IPS-15b (cell line): ENCODE data around the gene SH3PXD2B.
"Not testable (repeated sequence)": the region's sequence is repeated elsewhere in the genome, so short reads cannot be mapped to it uniquely, and the experiment has no call there.

Experiments
- H3K27me3 ChIP-seq: one replicate; pipeline ENCODE4 v1.6.1; 2013; ENCODE audit warnings: low read length; ENCODE audit not compliant: control insufficient read depth, insufficient read depth
- H3K36me3 ChIP-seq: one replicate; pipeline ENCODE4 v1.6.1; 2013; ENCODE audit warnings: low read length; ENCODE audit not compliant: control insufficient read depth, insufficient read depth
- H3K4me1 ChIP-seq: one replicate; pipeline ENCODE4 v1.6.1; 2013; ENCODE audit warnings: mild to moderate bottlenecking, low read length; ENCODE audit not compliant: control insufficient read depth, insufficient read depth
- H3K4me3 ChIP-seq: one replicate; pipeline ENCODE4 v1.5.1; 2013; ENCODE audit warnings: low read depth, low read length
- H3K9ac ChIP-seq: one replicate; pipeline ENCODE4 v1.6.1; 2013; ENCODE audit warnings: low read depth, mild to moderate bottlenecking, low read length
- H3K9me3 ChIP-seq: one replicate; pipeline ENCODE4 v1.6.1; 2013; ENCODE audit warnings: mild to moderate bottlenecking, low read length; ENCODE audit not compliant: control insufficient read depth, insufficient read depth

Gene SH3PXD2B

DNA sequence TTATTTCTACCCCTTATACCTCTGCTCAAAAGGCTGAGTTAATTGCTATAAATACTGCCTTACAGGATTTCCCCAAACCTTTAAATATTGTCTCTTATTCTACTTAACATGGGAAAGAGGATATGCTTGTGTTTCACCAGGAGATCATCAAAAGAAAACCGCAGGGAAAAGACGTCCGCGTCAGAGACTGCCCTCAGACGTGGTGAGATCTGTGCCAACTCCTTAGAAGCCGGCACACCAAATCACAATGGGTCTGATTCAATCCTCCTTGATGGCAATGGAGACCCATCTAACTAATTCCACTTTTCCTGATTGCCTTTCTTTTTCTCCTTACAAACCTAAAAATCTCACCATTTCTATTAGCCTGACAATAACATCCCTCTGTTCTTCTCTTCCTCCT, 55.0 kb downstream of the SH3PXD2B start:
- Histone ChIP-seq H3K4me1 (peaks cover 16% of the 10 kb centered on the region), H3K4me3 (no peak overlapping the region), H3K9me3 (no peaks in the 10 kb centered on the region), H3K27me3 (no peaks in the 10 kb centered on the region), H3K36me3 (peaks cover 13% of the 10 kb centered on the region), H3K9ac (no peak overlapping the region)

DNA sequence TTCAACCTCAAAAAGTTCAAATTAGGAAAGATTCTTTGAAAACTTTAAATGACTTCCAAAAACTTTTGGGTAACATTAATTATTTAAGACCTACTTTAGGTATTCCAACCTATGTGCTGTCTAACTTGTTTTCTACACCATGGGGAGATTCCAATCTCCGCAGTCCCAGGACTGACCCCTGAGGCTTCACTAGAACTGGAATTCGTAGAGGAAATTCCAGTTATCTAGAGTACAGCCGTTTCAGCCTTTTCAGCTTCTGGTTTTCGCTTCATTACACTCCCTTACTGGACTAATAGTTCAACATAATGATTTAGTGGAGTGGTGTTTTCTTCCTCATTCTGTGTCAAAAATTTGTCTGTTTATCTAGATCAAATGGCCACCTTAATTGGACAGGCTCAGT, 55.7 kb downstream of the SH3PXD2B start:
- H3K27me3 ChIP-seq, H3K4me3 ChIP-seq, H3K9ac ChIP-seq, H3K9me3 ChIP-seq: not testable (repeated sequence)
- Histone ChIP-seq H3K36me3 (peaks cover 18% of the 10 kb centered on the region), H3K4me1 (peaks cover 14% of the 10 kb centered on the region)

GRCh38 chr5:172396994-172397393, 57.3 kb downstream of the SH3PXD2B start:
- H3K4me3 ChIP-seq, H3K9me3 ChIP-seq, H3K4me1 ChIP-seq, H3K9ac ChIP-seq, H3K27me3 ChIP-seq: not testable (repeated sequence)
- peaks cover 17% of the 10 kb centered on the region for H3K36me3 ChIP-seq

DNA sequence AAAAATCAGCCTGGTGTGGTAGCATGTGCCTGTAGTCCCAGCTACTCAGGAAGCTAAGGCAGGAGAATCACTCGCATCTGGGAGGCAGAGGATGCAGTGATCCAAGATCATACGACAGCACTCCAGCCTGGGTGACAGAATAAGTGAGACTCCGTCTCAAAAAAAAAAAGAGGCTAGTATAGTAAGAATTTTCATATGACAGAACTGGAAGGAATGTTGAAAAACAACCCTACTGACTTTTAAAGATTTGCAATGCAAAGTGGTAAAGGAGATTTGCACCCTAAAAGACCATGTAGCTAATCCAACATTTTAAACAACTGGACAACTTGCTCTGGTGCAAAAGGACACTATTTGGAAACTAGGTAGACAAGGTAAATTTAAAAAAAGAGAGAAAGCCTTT, 58.1 kb downstream of the SH3PXD2B start:
- Histone ChIP-seq H3K36me3 (peaks cover 17% of the 10 kb centered on the region), H3K4me3 (no peak overlapping the region), H3K9me3 (no peaks in the 10 kb centered on the region)

GRCh38 chr5:172395483-172395882, 58.8 kb downstream of the SH3PXD2B start:
- H3K36me3 ChIP-seq = peaks cover 17% of the 10 kb centered on the region
- H3K9ac ChIP-seq = no peak overlapping the region
- no peak overlapping the region for H3K4me3 ChIP-seq
- H3K27me3 ChIP-seq = no peaks in the 10 kb centered on the region
- no peaks in the 10 kb centered on the region for H3K9me3 ChIP-seq
- peaks cover 1% of the 10 kb centered on the region for H3K4me1 ChIP-seq

More for the DNA sequence above, 58.1 kb downstream of the SH3PXD2B start:
- Histone ChIP-seq H3K4me1 (peaks cover 3% of the 10 kb centered on the region), H3K27me3 (no peaks in the 10 kb centered on the region), H3K9ac (no peak overlapping the region)

DNA sequence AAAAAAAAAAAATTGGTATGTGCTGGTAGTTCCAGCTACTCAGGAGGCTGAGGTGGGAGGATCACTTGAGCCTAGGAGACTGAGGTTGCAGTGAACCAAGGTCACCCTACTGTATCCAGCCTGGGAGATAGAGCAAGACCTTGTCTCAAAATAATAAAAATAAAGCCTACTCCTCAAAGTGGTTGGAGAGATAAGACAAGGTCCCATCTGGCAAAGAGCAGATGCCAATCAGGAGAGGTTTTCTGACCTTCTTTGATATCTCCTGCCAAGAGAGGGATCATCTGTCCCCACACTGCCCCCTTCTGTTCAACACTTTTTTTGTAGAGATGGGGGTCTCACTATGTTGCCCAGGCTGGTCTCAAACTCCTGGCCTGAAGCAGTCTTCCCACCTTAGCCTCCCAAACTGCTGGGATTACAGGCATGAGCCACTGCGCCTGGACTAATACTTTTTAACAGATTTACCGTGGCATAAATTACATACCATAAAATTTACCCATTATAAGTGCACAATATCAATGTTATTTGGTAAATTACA, 64.7 kb downstream of the SH3PXD2B start:
- H3K4me1 ChIP-seq = no peaks in the 10 kb centered on the region
- no peak overlapping the region for H3K9ac ChIP-seq
- H3K36me3 ChIP-seq = peaks cover 16% of the 10 kb centered on the region
- H3K4me3 ChIP-seq = no peak overlapping the region
- no peaks in the 10 kb centered on the region for H3K9me3 ChIP-seq
- no peaks in the 10 kb centered on the region for H3K27me3 ChIP-seq

DNA sequence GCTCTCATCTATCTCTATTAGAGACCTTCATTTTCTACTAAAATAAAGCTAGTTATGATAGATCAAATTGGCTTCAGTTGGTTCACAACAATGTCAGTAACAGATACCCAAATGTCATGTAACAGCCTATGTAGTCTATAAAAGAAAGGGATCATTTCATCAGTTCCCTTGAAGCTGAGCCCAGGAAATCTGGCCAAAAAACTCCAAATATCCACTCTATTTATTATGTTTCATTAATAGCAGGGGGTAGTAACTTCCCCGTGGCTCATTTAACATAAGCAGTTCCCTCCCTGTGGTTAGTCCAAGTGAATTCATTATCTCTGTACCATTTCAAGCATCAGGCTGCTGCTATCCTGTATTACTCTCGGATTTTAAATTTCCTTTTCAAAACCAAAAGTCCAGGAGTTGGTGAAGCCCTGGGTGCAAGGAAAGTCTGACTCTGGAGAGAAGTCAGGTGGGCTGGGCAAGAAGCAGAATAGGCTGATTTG, 66.0 kb downstream of the SH3PXD2B start:
- no peak overlapping the region for H3K4me3 ChIP-seq
- H3K4me1 ChIP-seq = no peaks in the 10 kb centered on the region
- H3K36me3 ChIP-seq = peaks cover 7% of the 10 kb centered on the region
- H3K9me3 ChIP-seq = no peaks in the 10 kb centered on the region
- H3K9ac ChIP-seq = no peak overlapping the region
- no peaks in the 10 kb centered on the region for H3K27me3 ChIP-seq

DNA sequence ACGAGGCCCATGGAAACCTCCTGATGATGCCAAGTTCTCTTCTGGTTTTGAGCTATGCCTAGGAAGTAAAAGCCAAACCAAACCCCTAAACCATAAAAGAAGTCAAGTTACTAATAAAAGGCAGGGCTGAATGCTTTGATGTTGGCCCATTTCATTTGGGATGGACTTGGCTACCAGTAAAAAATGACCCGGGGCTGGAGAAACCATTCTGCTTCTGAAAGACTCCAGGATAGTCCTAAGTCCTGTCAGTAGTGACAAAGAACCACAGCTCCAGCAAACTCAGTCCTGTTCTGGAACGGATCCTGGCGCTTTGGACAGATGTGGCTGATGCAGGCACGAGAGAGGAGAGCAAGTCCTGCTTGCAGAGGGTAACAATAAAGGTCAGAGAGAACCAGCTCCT, 68.6 kb downstream of the SH3PXD2B start:
- no peaks in the 10 kb centered on the region for H3K4me1 ChIP-seq
- H3K27me3 ChIP-seq = no peaks in the 10 kb centered on the region
- H3K9ac ChIP-seq = no peak overlapping the region
- H3K36me3 ChIP-seq = peaks cover 17% of the 10 kb centered on the region
- H3K9me3 ChIP-seq = no peaks in the 10 kb centered on the region
- no peak overlapping the region for H3K4me3 ChIP-seq

GRCh38 chr5:172385010-172385563, 69.2 kb downstream of the SH3PXD2B start:
- Histone ChIP-seq H3K4me3 (no peak overlapping the region), H3K4me1 (no peaks in the 10 kb centered on the region), H3K9ac (no peak overlapping the region), H3K9me3 (no peaks in the 10 kb centered on the region), H3K36me3 (peaks cover 17% of the 10 kb centered on the region), H3K27me3 (no peaks in the 10 kb centered on the region)

GRCh38 chr5:172383191-172383802, 71.0 kb downstream of the SH3PXD2B start:
- peaks cover 17% of the 10 kb centered on the region for H3K36me3 ChIP-seq
- no peaks in the 10 kb centered on the region for H3K4me1 ChIP-seq
- no peaks in the 10 kb centered on the region for H3K9me3 ChIP-seq
- H3K9ac ChIP-seq = no peak overlapping the region
- H3K27me3 ChIP-seq = no peaks in the 10 kb centered on the region
- no peak overlapping the region for H3K4me3 ChIP-seq

DNA sequence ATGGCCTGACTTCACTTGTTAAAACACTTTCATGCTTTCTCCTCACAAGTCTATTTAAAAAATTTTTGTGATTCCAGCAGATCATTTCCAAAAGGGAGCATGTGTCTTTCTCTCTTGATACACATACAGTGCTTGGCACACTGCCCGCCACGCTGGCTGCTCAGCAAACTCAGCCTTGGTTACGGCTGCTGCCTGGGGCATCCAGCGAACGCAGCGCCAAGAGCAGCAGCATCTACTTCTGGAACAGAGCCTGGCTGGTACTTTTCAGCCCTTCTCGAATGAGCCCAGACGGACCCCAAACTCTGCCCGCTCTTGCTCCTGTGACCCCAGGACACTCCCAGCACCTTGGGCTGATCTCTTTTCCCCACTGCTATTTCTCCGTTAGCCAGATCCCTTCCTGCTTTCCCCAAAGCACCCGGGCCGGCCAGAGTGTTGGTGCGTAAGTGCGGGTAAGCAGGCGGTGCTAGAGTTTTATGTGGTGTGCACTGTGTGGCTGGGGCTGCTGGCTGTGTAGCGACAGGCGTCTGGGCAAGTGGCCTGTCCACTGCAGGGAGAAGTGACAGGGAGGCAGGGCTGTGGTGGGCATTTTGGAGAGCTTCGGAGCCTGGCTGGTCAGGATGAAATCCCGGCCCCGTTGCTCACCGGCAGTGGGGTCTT, 73.2 kb downstream of the SH3PXD2B start:
- Histone ChIP-seq H3K4me1 (no peaks in the 10 kb centered on the region), H3K9me3 (no peaks in the 10 kb centered on the region), H3K4me3 (no peak overlapping the region), H3K9ac (no peak overlapping the region), H3K36me3 (peaks cover 32% of the 10 kb centered on the region), H3K27me3 (no peaks in the 10 kb centered on the region)
